ENCODE results near the gene FUT3. TPM values are rescaled to one million over a fixed set of nuclear protein-coding genes. Genes with fewer than 3 reads are reported as not detected.

Gene FUT3
- polyA plus RNA-seq, 1 experiment = not detected

GRCh38 chr19:5803441-5803751 is 47.9 kb downstream of the FUT3 start:
- Histone ChIP-seq H3K4me3 (ENCODE audit: low read depth, low read length) (peak overlapping the region; percentile 44), H3K9me3 (ENCODE audit: control insufficient read depth, insufficient read depth, low read length) (peaks cover 3% of the 10 kb centered on the region; the same call in 1 of the 2 replicates)
- POLR2A ChIA-PET = interaction anchor here (0.6 to 1.8 kb wide), 5 partner anchors 25 to 100 kb away, joined by 6 to 15 read pairs (median 6); partner anchors contain the start of gene NDUFA11

DNA sequence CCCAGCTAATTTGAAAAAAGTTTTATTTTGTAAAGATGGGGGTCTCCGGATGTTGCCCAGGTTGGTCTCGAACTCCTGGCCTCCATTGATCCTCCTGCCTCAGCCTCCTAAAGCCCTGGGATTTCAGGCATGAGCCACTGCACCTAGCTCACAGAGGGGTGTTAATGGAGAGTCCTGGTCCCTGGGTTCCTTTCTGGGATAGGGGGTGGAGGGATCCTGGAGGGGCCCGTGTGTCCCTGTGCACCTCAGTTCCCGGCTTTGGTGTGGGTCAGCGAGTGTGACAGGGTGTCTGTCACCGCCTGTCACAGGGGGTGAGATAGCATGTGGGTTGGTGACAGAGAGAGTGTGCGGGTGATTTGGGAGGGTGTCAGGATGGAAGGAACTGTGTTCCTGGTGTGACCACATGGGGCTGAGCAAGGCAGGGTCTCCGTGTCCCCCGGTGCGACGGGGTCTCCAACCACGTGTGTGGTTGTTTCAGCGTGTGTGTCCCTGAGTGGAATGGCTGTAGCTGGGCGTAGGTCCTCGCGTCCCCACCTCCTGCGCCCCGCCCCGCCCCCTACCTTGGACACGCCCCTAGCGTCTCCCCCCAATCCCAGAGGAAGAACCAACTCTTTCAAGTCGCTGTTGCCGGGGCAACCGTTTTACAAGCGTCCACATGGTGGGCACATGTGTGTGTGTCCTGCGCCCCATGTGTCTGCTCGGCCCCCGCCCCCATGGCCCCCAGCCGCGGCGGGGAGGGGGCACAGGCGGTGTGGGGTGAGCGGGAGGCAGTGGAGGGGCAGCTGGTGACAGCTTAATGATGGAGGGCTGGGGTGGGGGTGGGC is 49.2 kb downstream of the FUT3 start:
- no peak for DNase-seq (ENCODE audit: low read depth, low spot score)
- TF ChIP-seq, protein P1, sequence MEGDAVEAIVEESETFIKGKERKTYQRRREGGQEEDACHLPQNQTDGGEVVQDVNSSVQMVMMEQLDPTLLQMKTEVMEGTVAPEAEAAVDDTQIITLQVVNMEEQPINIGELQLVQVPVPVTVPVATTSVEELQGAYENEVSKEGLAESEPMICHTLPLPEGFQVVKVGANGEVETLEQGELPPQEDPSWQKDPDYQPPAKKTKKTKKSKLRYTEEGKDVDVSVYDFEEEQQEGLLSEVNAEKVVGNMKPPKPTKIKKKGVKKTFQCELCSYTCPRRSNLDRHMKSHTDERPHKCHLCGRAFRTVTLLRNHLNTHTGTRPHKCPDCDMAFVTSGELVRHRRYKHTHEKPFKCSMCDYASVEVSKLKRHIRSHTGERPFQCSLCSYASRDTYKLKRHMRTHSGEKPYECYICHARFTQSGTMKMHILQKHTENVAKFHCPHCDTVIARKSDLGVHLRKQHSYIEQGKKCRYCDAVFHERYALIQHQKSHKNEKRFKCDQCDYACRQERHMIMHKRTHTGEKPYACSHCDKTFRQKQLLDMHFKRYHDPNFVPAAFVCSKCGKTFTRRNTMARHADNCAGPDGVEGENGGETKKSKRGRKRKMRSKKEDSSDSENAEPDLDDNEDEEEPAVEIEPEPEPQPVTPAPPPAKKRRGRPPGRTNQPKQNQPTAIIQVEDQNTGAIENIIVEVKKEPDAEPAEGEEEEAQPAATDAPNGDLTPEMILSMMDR (IDR thresholded peaks at IDR 0.05; ENCODE audit: low read depth, low read length) = no peak
- H3K4me3 ChIP-seq (ENCODE audit: low read depth, low read length) = no peak overlapping the region
- no peak overlapping the region for H3K27ac ChIP-seq (ENCODE audit: low read depth, low read length)
- peaks cover 46% of the 10 kb centered on the region for H3K27me3 ChIP-seq (ENCODE audit: control insufficient read depth, insufficient read depth, low read length)
- H3K9me3 ChIP-seq (ENCODE audit: control insufficient read depth, insufficient read depth, low read length) = no peaks in the 10 kb centered on the region; the same call in 1 of the 2 replicates
- CTCF ChIA-PET = interaction anchor here (0.6 to 1.2 kb wide), 4 partner anchors 91 to 220 kb away, joined by 3 to 4 read pairs (median 4); no protein-coding TSS in a partner anchor
- POLR2A ChIA-PET = interaction anchor here (0.6 kb wide), 1 partner anchor 178 kb away, joined by 3 read pairs; no protein-coding TSS in a partner anchor

More at GRCh38 chr19:5803441-5803751, 47.9 kb downstream of the FUT3 start:
- Histone ChIP-seq H3K27me3 (ENCODE audit: control insufficient read depth, insufficient read depth, low read length) (peaks cover 48% of the 10 kb centered on the region), H3K27ac (ENCODE audit: low read depth, low read length) (no peak overlapping the region)
- no peak for DNase-seq (ENCODE audit: low read depth, low spot score)
- CTCF ChIA-PET = interaction anchor here (0.6 to 2.1 kb wide), 57 partner anchors 9 to 427 kb away, joined by 3 to 141 read pairs (median 7); partner anchors contain the start of genes CATSPERD, DUS3L, FUT6 and NDUFA11
- TF ChIP-seq, protein P1 (IDR thresholded peaks at IDR 0.05; ENCODE audit: low read depth, low read length) = no peak

- no peak for DNase-seq (ENCODE audit: low read depth, low spot score)
- Histone ChIP-seq H3K4me3 (ENCODE audit: low read depth, low read length) (no peak overlapping the region), H3K27me3 (ENCODE audit: control insufficient read depth, insufficient read depth, low read length) (peaks cover 34% of the 10 kb centered on the region), H3K9me3 (ENCODE audit: control insufficient read depth, insufficient read depth, low read length) (no peaks in the 10 kb centered on the region; the same call in 1 of the 2 replicates), H3K27ac (ENCODE audit: low read depth, low read length) (no peak overlapping the region)
- ChIA-PET POLR2A (no interaction called here), CTCF (interaction anchor here (1.2 kb wide), 1 partner anchor 222 kb away, joined by 4 read pairs; no protein-coding TSS in a partner anchor)
- TF ChIP-seq, protein P1 (IDR thresholded peaks at IDR 0.05; ENCODE audit: low read depth, low read length) = no peak
These were observed 50.6 kb downstream of the FUT3 start for GRCh38 chr19:5800361-5801270.

DNA sequence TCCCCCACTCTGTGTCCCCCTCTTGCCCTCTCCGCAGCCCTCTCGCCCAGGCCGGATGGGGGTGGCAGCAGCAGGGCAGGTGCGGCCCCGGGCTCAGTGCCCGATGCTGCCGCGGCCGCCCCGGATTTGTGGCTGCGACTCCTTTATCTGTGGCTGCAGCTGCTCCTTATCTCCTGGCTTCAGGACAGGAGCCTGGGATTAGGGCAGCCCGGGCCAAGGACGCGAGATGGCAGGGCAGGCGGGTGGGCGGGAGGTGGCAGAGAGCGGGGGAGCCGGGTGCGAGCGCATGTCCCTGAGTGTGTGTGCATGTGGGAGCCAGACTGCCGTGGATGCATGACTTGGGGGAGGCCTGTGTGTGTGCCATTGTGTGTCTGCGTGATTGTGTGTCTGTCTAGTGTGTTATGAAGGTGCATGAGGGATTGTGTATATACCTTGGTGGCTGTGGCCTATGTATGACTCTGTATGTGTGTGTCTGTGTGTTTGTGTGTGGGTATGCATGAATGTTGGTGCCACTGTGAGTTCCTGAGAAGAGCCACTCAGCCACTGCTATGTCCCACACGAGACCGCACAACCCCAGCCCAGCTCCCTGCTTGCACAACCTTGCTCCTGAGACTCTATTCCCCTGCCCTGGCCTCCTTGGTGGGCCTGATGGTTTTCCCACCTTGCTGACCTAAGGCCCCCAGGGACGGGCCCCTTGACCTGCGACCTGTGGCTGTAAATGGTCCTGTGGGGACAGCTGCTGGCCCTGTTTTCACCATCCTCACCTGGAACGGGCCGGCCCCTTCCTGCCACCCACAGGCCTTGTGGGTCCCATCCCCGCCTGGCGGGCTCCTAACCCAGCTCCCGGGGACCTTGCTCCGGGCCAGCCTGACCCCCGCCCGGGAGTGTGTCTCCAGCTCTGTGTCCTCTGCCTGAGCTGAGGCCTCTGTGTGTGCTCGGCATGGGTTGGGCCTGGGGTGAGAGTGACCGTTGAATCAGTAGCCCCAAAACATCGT is 51.7 kb downstream of the FUT3 start:
- CTCF ChIA-PET = interaction anchor here (0.7 kb wide), 1 partner anchor 251 kb away, joined by 3 read pairs; no protein-coding TSS in a partner anchor
- peaks cover 30% of the 10 kb centered on the region for H3K27me3 ChIP-seq (ENCODE audit: control insufficient read depth, insufficient read depth, low read length)
- TF ChIP-seq, protein P1 (IDR thresholded peaks at IDR 0.05; ENCODE audit: low read depth, low read length) = no peak
- POLR2A ChIA-PET = interaction anchor here (0.5 kb wide), 1 partner anchor 31 kb away, joined by 9 read pairs; no protein-coding TSS in a partner anchor
- no peak overlapping the region for H3K4me3 ChIP-seq (ENCODE audit: low read depth, low read length)
- no peak overlapping the region for H3K27ac ChIP-seq (ENCODE audit: low read depth, low read length)
- H3K9me3 ChIP-seq (ENCODE audit: control insufficient read depth, insufficient read depth, low read length) = no peaks in the 10 kb centered on the region; the same call in 1 of the 2 replicates
- no peak for DNase-seq (ENCODE audit: low read depth, low spot score)

Data from AG04450 (cell line).